Thyroid gland (tissue), 4 donors: Measurements from ENCODE around the gene INAFM2. TPM values are rescaled to one million over a fixed set of nuclear protein-coding genes. Genes with fewer than 3 reads are reported as not detected.

ENCODE experiments used
- DNase-seq, 2 donors: peaks; one replicate each; pipeline ENCODE4 v3.0.0-alpha.2; 2019
- H3K27ac ChIP-seq, 3 donors: fragments of 200-600 bp; sonication (generic); 1 replicate in 2 of 3; 2 replicates in 1 of 3; pipeline ENCODE4 v1.5.1; 2016 to 2019; ENCODE audit warnings: mild to moderate bottlenecking in 1 of 3, moderate library complexity in 1 of 3
- H3K27me3 ChIP-seq: fragments of 200-600 bp; sonication (generic); one replicate; pipeline ENCODE4 v1.5.1; 2019
- H3K36me3 ChIP-seq, 2 donors: fragments of 200-600 bp; sonication (generic); one replicate each; pipeline ENCODE4 v1.5.1; 2016 to 2019
- H3K4me1 ChIP-seq, 2 donors: fragments of 200-600 bp; sonication (generic); one replicate each; pipeline ENCODE4 v1.5.1; 2017 to 2019
- H3K4me3 ChIP-seq, 3 donors: fragments of 200-600 bp; sonication (generic); replicated peaks in 1 of 3; 1 replicate in 2 of 3; 2 replicates in 1 of 3; pipeline ENCODE4 v1.5.1; 2016; ENCODE audit warnings: mild to moderate bottlenecking in 1 of 3
- H3K9me3 ChIP-seq: fragments of 200-600 bp; sonication (generic); one replicate; pipeline ENCODE4 v1.5.1; 2017
- POLR2A ChIP-seq, 2 donors: fragments of 450-650 bp; IDR thresholded peaks; one replicate each; pipeline ENCODE4 v1.6.1; 2017; ENCODE audit warnings: antibody characterized with exemption in 2 of 2, mild to moderate bottlenecking in 2 of 2, moderate library complexity in 1 of 2
- WGBS, 2 donors: methylation state at CpG; one replicate each; pipeline ENCODE4 v1.1.5; 2017; 5-methylcytosine and 5-hydroxymethylcytosine counted together
- intact Hi-C: fragments of 100-400 bp; cut with DNase I; formaldehyde crosslinking; loops from one replicate; pipeline ENCODE4 v1.15.1; 2023
- total RNA-seq, 4 donors: library from RNA; depleted of rRNA; stranded (reverse); fragments of >200 nt; gene quantifications; one replicate each; pipeline ENCODE4 v1.2.3, GENCODE V29; 2016
- TF ChIP-seq, protein P1 (sequence below), 6 experiments: fragments of 200-600 bp in 3 of 6; fragments of 450-650 bp in 3 of 6; sonication (generic) in 3 of 6; IDR thresholded peaks; one replicate each; pipeline ENCODE4 v1.5.1; 2016 to 2019; ENCODE audit warnings: antibody characterized with exemption in 6 of 6, mild to moderate bottlenecking in 2 of 6, inconsistent platforms in 1 of 6, moderate library complexity in 1 of 6

INAFM2 gene
- total RNA-seq, 4 donors from 2014 or later, result 47.5 to 86.9 (median 63.8) TPM

- TF ChIP-seq POLR2A (IDR thresholded peaks at IDR 0.05), result no peak
- TF ChIP-seq, protein P1, sequence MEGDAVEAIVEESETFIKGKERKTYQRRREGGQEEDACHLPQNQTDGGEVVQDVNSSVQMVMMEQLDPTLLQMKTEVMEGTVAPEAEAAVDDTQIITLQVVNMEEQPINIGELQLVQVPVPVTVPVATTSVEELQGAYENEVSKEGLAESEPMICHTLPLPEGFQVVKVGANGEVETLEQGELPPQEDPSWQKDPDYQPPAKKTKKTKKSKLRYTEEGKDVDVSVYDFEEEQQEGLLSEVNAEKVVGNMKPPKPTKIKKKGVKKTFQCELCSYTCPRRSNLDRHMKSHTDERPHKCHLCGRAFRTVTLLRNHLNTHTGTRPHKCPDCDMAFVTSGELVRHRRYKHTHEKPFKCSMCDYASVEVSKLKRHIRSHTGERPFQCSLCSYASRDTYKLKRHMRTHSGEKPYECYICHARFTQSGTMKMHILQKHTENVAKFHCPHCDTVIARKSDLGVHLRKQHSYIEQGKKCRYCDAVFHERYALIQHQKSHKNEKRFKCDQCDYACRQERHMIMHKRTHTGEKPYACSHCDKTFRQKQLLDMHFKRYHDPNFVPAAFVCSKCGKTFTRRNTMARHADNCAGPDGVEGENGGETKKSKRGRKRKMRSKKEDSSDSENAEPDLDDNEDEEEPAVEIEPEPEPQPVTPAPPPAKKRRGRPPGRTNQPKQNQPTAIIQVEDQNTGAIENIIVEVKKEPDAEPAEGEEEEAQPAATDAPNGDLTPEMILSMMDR (IDR thresholded peaks at IDR 0.05), result no peak
- intact Hi-C loops, result no loop called here
Observed at GRCh38 chr15:40298216-40298935, 25.1 kb upstream of the INAFM2 start.

DNA sequence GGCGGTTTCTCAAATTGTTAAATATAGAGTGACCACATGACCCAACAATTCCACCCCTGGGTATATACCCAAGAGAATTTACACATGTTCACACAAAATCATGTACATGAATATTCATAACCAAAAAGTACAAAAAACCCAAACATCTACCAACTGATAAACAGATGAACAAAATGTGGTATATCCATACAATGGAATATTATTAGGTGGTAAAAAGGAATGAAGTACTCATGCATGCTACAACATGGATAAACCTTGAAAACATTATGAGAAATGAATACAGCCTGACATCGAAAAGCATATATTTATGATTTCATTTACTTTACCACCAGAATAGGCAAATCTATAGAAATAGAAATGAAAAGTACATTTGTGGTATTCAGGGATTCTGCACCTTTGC, 23.1 kb upstream of the INAFM2 start:
- peaks cover 11 to 16% of the 10 kb centered on the region in 2 donors for H3K4me1 ChIP-seq
- H3K4me3 ChIP-seq, result no peak overlapping the region
- H3K9me3 ChIP-seq, result no peaks in the 10 kb centered on the region
- no peaks in the 10 kb centered on the region for H3K36me3 ChIP-seq
- no peak overlapping the region for H3K27ac ChIP-seq
- intact Hi-C loops, result no loop called here
- no peak for TF ChIP-seq POLR2A (IDR thresholded peaks at IDR 0.05)
- TF ChIP-seq, protein P1 (IDR thresholded peaks at IDR 0.05), result no peak
- no peak for DNase-seq
- no peaks in the 10 kb centered on the region for H3K27me3 ChIP-seq
- 95 to 99% methylated on average over 2 of the region's 2 CpGs for WGBS, 2 donors

More at GRCh38 chr15:40298216-40298935, 25.1 kb upstream of the INAFM2 start:
- Histone ChIP-seq H3K27ac (no peak overlapping the region), H3K4me3 (no peak overlapping the region), H3K27me3 (no peaks in the 10 kb centered on the region), H3K4me1 (peaks cover 11 to 16% of the 10 kb centered on the region in 2 donors), H3K36me3 (no peaks in the 10 kb centered on the region), H3K9me3 (no peaks in the 10 kb centered on the region)
- DNase-seq, result no peak
- 95 to 96% methylated on average over 14 to 16 of the region's 17 CpGs for WGBS, 2 donors

DNA sequence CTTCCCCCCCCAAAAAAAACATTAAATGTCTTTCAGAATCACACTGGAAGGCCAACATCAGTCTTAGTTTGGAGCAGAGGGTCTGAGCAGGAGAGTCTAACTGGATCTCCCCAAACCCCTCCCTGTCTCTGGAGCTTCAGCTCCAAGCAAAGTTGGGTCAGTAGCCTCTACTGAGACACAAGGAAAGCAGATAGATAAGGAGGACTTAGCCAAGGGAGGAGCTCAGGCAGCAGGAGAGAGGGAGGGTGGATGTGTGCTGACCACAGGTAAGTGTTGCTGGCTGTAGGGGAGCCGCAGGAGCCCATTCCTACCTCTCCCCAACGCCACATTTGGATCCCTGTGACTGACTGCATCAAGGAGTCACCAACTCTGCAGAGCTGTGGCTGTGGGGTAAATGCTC, 22.7 kb upstream of the INAFM2 start:
- DNase-seq, result no peak
- Histone ChIP-seq H3K27ac (no peak overlapping the region), H3K9me3 (no peaks in the 10 kb centered on the region), H3K4me1 (peaks cover 7 to 13% of the 10 kb centered on the region in 2 donors), H3K36me3 (no peaks in the 10 kb centered on the region), H3K27me3 (no peaks in the 10 kb centered on the region), H3K4me3 (no peak overlapping the region)
- 89% methylated on average over 2 of the region's 2 CpGs for WGBS, 2 donors
- TF ChIP-seq POLR2A (IDR thresholded peaks at IDR 0.05), result no peak
- TF ChIP-seq, protein P1 (IDR thresholded peaks at IDR 0.05), result no peak
- intact Hi-C loops, result no loop called here

- TF ChIP-seq POLR2A (IDR thresholded peaks at IDR 0.05), result no peak
- TF ChIP-seq, protein P1 (IDR thresholded peaks at IDR 0.05), result no peak
- H3K4me1 ChIP-seq, result peaks cover 0 to 4% of the 10 kb centered on the region in 2 donors
- 60 to 67% methylated on average over 12 of the region's 12 CpGs for WGBS, 2 donors
- intact Hi-C loops, result no loop called here
- no peak overlapping the region for H3K4me3 ChIP-seq
- H3K36me3 ChIP-seq, result no peaks in the 10 kb centered on the region
- no peaks in the 10 kb centered on the region for H3K9me3 ChIP-seq
- no peak overlapping the region for H3K27ac ChIP-seq
- no peak for DNase-seq
- no peaks in the 10 kb centered on the region for H3K27me3 ChIP-seq
Observed at GRCh38 chr15:40301467-40302179, 21.9 kb upstream of the INAFM2 start.
